ENCODE measurements around the gene PKIG. TPM values are rescaled to one million over a fixed set of nuclear protein-coding genes. Genes with fewer than 3 reads are reported as not detected.

Gene PKIG
- total RNA-seq, 4 donors from 2014 or later = 305 to 398 (median 357) TPM

DNA sequence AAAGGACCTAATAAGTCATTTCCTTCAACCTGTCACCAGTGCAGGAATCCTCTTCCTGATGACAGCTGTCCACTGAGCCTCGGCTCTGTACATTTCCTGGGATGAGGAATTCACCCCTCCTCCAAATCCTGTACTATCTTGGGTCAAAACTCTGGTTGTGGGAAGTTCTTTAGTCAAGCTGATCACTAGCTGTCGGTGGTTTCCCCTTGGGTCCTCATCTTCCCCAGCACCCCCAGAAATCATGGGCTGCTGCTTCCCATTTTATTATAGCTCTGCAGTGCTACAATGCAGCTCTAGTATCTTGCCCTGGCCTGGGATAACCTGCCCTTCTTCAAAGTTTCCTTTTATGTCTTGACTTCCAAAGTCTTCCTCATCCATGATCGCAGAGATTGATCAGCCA lies 83.7 kb downstream of the PKIG start:
- Histone ChIP-seq H3K36me3 (no peaks in the 10 kb centered on the region), H3K27me3 (no peaks in the 10 kb centered on the region), H3K4me3 (no peak overlapping the region), H3K9me3 (no peaks in the 10 kb centered on the region), H3K27ac (replicated peaks in 1 of 4) (no peak overlapping the region), H3K4me1 (no peaks in the 10 kb centered on the region)
- DNase-seq (ENCODE audit: extremely low spot score) = no peak
- TF ChIP-seq POLR2AphosphoS5 (IDR thresholded peaks at IDR 0.05) (no peak), POLR2A (IDR thresholded peaks at IDR 0.05; ENCODE audit: low read depth) (no peak), EP300 (IDR thresholded peaks at IDR 0.05) (no peak)
- TF ChIP-seq, protein P1, sequence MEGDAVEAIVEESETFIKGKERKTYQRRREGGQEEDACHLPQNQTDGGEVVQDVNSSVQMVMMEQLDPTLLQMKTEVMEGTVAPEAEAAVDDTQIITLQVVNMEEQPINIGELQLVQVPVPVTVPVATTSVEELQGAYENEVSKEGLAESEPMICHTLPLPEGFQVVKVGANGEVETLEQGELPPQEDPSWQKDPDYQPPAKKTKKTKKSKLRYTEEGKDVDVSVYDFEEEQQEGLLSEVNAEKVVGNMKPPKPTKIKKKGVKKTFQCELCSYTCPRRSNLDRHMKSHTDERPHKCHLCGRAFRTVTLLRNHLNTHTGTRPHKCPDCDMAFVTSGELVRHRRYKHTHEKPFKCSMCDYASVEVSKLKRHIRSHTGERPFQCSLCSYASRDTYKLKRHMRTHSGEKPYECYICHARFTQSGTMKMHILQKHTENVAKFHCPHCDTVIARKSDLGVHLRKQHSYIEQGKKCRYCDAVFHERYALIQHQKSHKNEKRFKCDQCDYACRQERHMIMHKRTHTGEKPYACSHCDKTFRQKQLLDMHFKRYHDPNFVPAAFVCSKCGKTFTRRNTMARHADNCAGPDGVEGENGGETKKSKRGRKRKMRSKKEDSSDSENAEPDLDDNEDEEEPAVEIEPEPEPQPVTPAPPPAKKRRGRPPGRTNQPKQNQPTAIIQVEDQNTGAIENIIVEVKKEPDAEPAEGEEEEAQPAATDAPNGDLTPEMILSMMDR (IDR thresholded peaks at IDR 0.05) = no peak
- intact Hi-C loops (cut with DNase I) = no loop called here
- 80% methylated on average over 3 of the region's 3 CpGs for WGBS

Other genes starting within 250 kb of the PKIG start
- gene R3HDML, start 245.5 kb upstream of the PKIG start, total RNA-seq = not detected
- under 1 TPM in 1 of 4 donors, not detected in 3; 0.63 TPM for gene HNF4A, start 226.9 kb upstream of the PKIG start, total RNA-seq
- gene TTPAL, start 106.7 kb upstream of the PKIG start, total RNA-seq = 10 to 100 TPM in 3 of 4 donors, 1 to 10 TPM in 1; 9.6 to 18.2 (median 13.0) TPM
- 100 to 1,000 TPM; 121 to 175 (median 138) TPM for gene SERINC3, start 60.5 kb upstream of the PKIG start, total RNA-seq
- gene ADA, start 69.1 kb downstream of the PKIG start, total RNA-seq = 10 to 100 TPM in 3 of 4 donors, 1 to 10 TPM in 1; 9.6 to 18.4 (median 13.4) TPM
- 100 to 1,000 TPM; 350 to 833 (median 456) TPM for gene CCN5, start 132.8 kb downstream of the PKIG start, total RNA-seq
- 1 to 10 TPM; 3.6 to 5.6 (median 5.0) TPM for gene KCNK15, start 163.3 kb downstream of the PKIG start, total RNA-seq
- gene RIMS4, start 228.0 kb downstream of the PKIG start, total RNA-seq = 1 to 10 TPM; 1.2 to 2.6 (median 1.9) TPM

All from esophagus muscularis mucosa (tissue), 4 donors.